H1 (cell line): ENCODE measurements around the gene LRP5.

Experiments
- CTCF ChIP-seq, 3 experiments: IDR thresholded peaks; 1 replicate in 2 of 3; 2 replicates in 1 of 3; pipeline versions ENCODE4 v1.5.1 to v1.6.1; 2011; ENCODE audit warnings: low read length in 3 of 3, mild to moderate bottlenecking in 3 of 3, inconsistent platforms in 2 of 3, low read depth in 1 of 3, moderate library complexity in 1 of 3; ENCODE audit not compliant: insufficient read depth in 1 of 3; ENCODE audit errors: control extremely low read depth in 1 of 3
- EZH2 ChIP-seq: fragments of 200-600 bp; sonication (generic); IDR thresholded peaks from 2 replicates; pipeline ENCODE4 v1.7.1; 2012; ENCODE audit warnings: low read depth, mild to moderate bottlenecking, moderate library complexity, low read length, inconsistent platforms; ENCODE audit not compliant: severe bottlenecking
- GABPA ChIP-seq: IDR thresholded peaks from 2 replicates; pipeline ENCODE4 v1.6.1; 2011; ENCODE audit warnings: mild to moderate bottlenecking, low read length, moderate library complexity, borderline replicate concordance; ENCODE audit not compliant: insufficient read depth
- POLR2A ChIP-seq, 2 experiments: IDR thresholded peaks; 1 replicate in 1 of 2; 2 replicates in 1 of 2; pipeline ENCODE4 v1.6.1; 2011; ENCODE audit warnings: low read depth in 2 of 2, low read length in 2 of 2, mild to moderate bottlenecking in 2 of 2; ENCODE audit errors: control extremely low read depth in 1 of 2
- SP1 ChIP-seq: IDR thresholded peaks from 2 replicates; pipeline ENCODE4 v1.6.1; 2011; ENCODE audit warnings: low read depth, low read length

GRCh38 chr11:68445531-68446035, 133.2 kb downstream of the LRP5 start:
- TF ChIP-seq SP1: no peak
- no peak for TF ChIP-seq POLR2A (IDR thresholded peaks at IDR 0.05; ENCODE audit: control extremely low read depth in 1 of 2, low read depth in 2 of 2, low read length in 2 of 2)
- TF ChIP-seq CTCF (IDR thresholded peaks at IDR 0.05; ENCODE audit: control extremely low read depth in 1 of 3, insufficient read depth in 1 of 3, low read depth in 1 of 3, low read length in 3 of 3): no peak
- no peak for TF ChIP-seq GABPA
- no peak for TF ChIP-seq EZH2
